Spinal cord (tissue), 10 donors: ENCODE results near the gene OLFM3. TPM values are rescaled to one million over a fixed set of nuclear protein-coding genes. Genes with fewer than 3 reads are reported as not detected.

ENCODE experiments used
- DNase-seq, 6 donors: peaks; one replicate each; pipeline versions ENCODE4 v3.0.0 to v3.0.0-alpha.2; 2013 to 2015; ENCODE audit warnings: low spot score in 6 of 6, low read depth in 4 of 6
- H3K27ac ChIP-seq: one replicate; pipeline ENCODE4 v1.5.1; 2013; ENCODE audit warnings: low read depth, low read length, control low read depth
- H3K27me3 ChIP-seq: one replicate; pipeline ENCODE4 v1.6.1; 2013; ENCODE audit warnings: low read length; ENCODE audit not compliant: control insufficient read depth, insufficient read depth
- H3K36me3 ChIP-seq: one replicate; pipeline ENCODE4 v1.6.1; 2013; ENCODE audit warnings: low read length; ENCODE audit not compliant: control insufficient read depth, insufficient read depth
- H3K4me1 ChIP-seq: one replicate; pipeline ENCODE4 v1.6.1; 2013; ENCODE audit warnings: low read length; ENCODE audit not compliant: control insufficient read depth, insufficient read depth
- H3K4me3 ChIP-seq: one replicate; pipeline ENCODE4 v1.5.1; 2013; ENCODE audit warnings: low read depth, low read length, control low read depth
- H3K9me3 ChIP-seq: one replicate; pipeline ENCODE4 v1.6.1; 2013; ENCODE audit warnings: low read length; ENCODE audit not compliant: control insufficient read depth, insufficient read depth
- WGBS: methylation state at CpG from one replicate; pipeline ENCODE4 v1.1.5; 2013; ENCODE audit warnings: missing lambda C conversion rate; ENCODE audit not compliant: insufficient coverage; 5-methylcytosine and 5-hydroxymethylcytosine counted together
- polyA plus RNA-seq, 2 donors: library from polyadenylated mRNA; unstranded; fragments of 120-200 nt; gene quantifications; one replicate each; pipeline ENCODE4 v1.2.1, GENCODE V29; 2013; ENCODE audit not compliant: insufficient read length in 2 of 2
- total RNA-seq, 2 donors: library from RNA; depleted of rRNA in 1 of 2; stranded (reverse); fragments of 120-200 nt in 1 of 2; fragments of >200 nt in 1 of 2; gene quantifications; one replicate each; pipeline versions ENCODE4 v1.2.3 to v1.2.4, GENCODE V29; 2013 to 2014
- donor health status: healthy.

The OLFM3 gene
- total and polyA plus RNA-seq, 4 donors = 11.1 to 62.9 (median 31.5) TPM

GRCh38 chr1:101920577-101920976 lies 76.1 kb downstream of the OLFM3 start:
- no CpG with 5 or more reads among the region's 1 CpG for WGBS
- DNase-seq = no peak
- no peak overlapping the region for H3K27ac ChIP-seq

GRCh38 chr1:101918277-101918676 lies 78.4 kb downstream of the OLFM3 start:
- no peak overlapping the region for H3K4me3 ChIP-seq
- H3K27ac ChIP-seq = no peak overlapping the region
- no peaks in the 10 kb centered on the region for H3K9me3 ChIP-seq
- H3K27me3 ChIP-seq = no peaks in the 10 kb centered on the region
- no peaks in the 10 kb centered on the region for H3K36me3 ChIP-seq
- DNase-seq = no peak
- H3K4me1 ChIP-seq = no peaks in the 10 kb centered on the region
- WGBS = no CpG with 5 or more reads among the region's 1 CpG

More at GRCh38 chr1:101920577-101920976, 76.1 kb downstream of the OLFM3 start:
- Histone ChIP-seq H3K4me1 (no peaks in the 10 kb centered on the region), H3K36me3 (no peaks in the 10 kb centered on the region), H3K27me3 (no peaks in the 10 kb centered on the region), H3K9me3 (no peaks in the 10 kb centered on the region), H3K4me3 (no peak overlapping the region)

GRCh38 chr1:101915597-101915996 lies 81.1 kb downstream of the OLFM3 start:
- no peaks in the 10 kb centered on the region for H3K4me1 ChIP-seq
- DNase-seq = peak in 2 of 6 donors; percentile 15 to 66
- no peak overlapping the region for H3K4me3 ChIP-seq
- WGBS = no CpG with 5 or more reads among the region's 5 CpGs
- H3K9me3 ChIP-seq = no peaks in the 10 kb centered on the region
- H3K36me3 ChIP-seq = no peaks in the 10 kb centered on the region
- H3K27ac ChIP-seq = no peak overlapping the region
- H3K27me3 ChIP-seq = no peaks in the 10 kb centered on the region

- 100% methylated on average over 1 of the region's 4 CpGs for WGBS
- Histone ChIP-seq H3K27me3 (no peaks in the 10 kb centered on the region), H3K27ac (no peak overlapping the region), H3K9me3 (no peaks in the 10 kb centered on the region), H3K4me3 (no peak overlapping the region), H3K4me1 (no peaks in the 10 kb centered on the region), H3K36me3 (no peaks in the 10 kb centered on the region)
- no peak for DNase-seq
Observed at GRCh38 chr1:101914473-101915242, 82.1 kb downstream of the OLFM3 start.

GRCh38 chr1:101911894-101912293 lies 84.8 kb downstream of the OLFM3 start:
- Histone ChIP-seq H3K4me1 (no peaks in the 10 kb centered on the region), H3K27me3 (no peaks in the 10 kb centered on the region), H3K9me3 (no peaks in the 10 kb centered on the region), H3K4me3 (no peak overlapping the region), H3K27ac (no peak overlapping the region), H3K36me3 (no peaks in the 10 kb centered on the region)
- WGBS = 90% methylated on average over 3 of the region's 5 CpGs
- no peak for DNase-seq

GRCh38 chr1:101908980-101909379 lies 87.7 kb downstream of the OLFM3 start:
- no peak for DNase-seq
- no peak overlapping the region for H3K27ac ChIP-seq
- H3K9me3 ChIP-seq = no peaks in the 10 kb centered on the region
- H3K36me3 ChIP-seq = no peaks in the 10 kb centered on the region
- no peaks in the 10 kb centered on the region for H3K4me1 ChIP-seq
- no peaks in the 10 kb centered on the region for H3K27me3 ChIP-seq
- H3K4me3 ChIP-seq = no peak overlapping the region

- Histone ChIP-seq H3K27me3 (no peaks in the 10 kb centered on the region), H3K36me3 (no peaks in the 10 kb centered on the region), H3K9me3 (no peaks in the 10 kb centered on the region), H3K27ac (no peak overlapping the region), H3K4me1 (no peaks in the 10 kb centered on the region), H3K4me3 (no peak overlapping the region)
- WGBS = no CpG with 5 or more reads among the region's 2 CpGs
- no peak for DNase-seq
Observed at GRCh38 chr1:101907264-101907663, 89.5 kb downstream of the OLFM3 start.

GRCh38 chr1:101905283-101905835 lies 91.4 kb downstream of the OLFM3 start:
- H3K9me3 ChIP-seq = no peaks in the 10 kb centered on the region
- H3K4me3 ChIP-seq = no peak overlapping the region
- no peaks in the 10 kb centered on the region for H3K36me3 ChIP-seq
- 50% methylated on average over 1 of the region's 2 CpGs for WGBS
- H3K27ac ChIP-seq = no peak overlapping the region
- H3K4me1 ChIP-seq = no peaks in the 10 kb centered on the region
- H3K27me3 ChIP-seq = no peaks in the 10 kb centered on the region
- peak in 5 of 6 donors; percentile 9 to 77 (median 12) for DNase-seq

- peak in 1 of 6 donors; percentile 94 for DNase-seq
Observed at GRCh38 chr1:101902199-101902598, 94.5 kb downstream of the OLFM3 start.

GRCh38 chr1:101898137-101898536 lies 98.6 kb downstream of the OLFM3 start:
- no peaks in the 10 kb centered on the region for H3K36me3 ChIP-seq
- H3K27ac ChIP-seq = no peak overlapping the region
- no CpG with 5 or more reads among the region's 2 CpGs for WGBS
- no peaks in the 10 kb centered on the region for H3K27me3 ChIP-seq
- no peaks in the 10 kb centered on the region for H3K4me1 ChIP-seq
- no peak overlapping the region for H3K4me3 ChIP-seq
- DNase-seq = no peak
- H3K9me3 ChIP-seq = no peaks in the 10 kb centered on the region

More at GRCh38 chr1:101902199-101902598, 94.5 kb downstream of the OLFM3 start:
- Histone ChIP-seq H3K4me3 (no peak overlapping the region), H3K36me3 (no peaks in the 10 kb centered on the region), H3K27ac (no peak overlapping the region), H3K27me3 (no peaks in the 10 kb centered on the region), H3K4me1 (no peaks in the 10 kb centered on the region), H3K9me3 (no peaks in the 10 kb centered on the region)
- no CpG with 5 or more reads among the region's 1 CpG for whole genome bisulfite sequencing
